HCT116 (cell line): ENCODE results near the gene PDLIM5.

Experiments used
- ATF3 ChIP-seq: IDR thresholded peaks from 2 replicates; pipeline ENCODE4 v1.6.1; 2012
- ELF1 ChIP-seq: IDR thresholded peaks from 2 replicates; pipeline ENCODE4 v1.6.1; 2012; ENCODE audit warnings: low read depth, borderline replicate concordance
- EZH2 ChIP-seq: fragments of 200-600 bp; sonication (generic); IDR thresholded peaks from 2 replicates; pipeline ENCODE4 v1.6.1; 2017; ENCODE audit warnings: antibody characterized with exemption, mixed run types
- FOSL1 ChIP-seq: IDR thresholded peaks from 2 replicates; pipeline ENCODE4 v1.6.1; 2012; ENCODE audit warnings: low read depth
- JUND ChIP-seq: IDR thresholded peaks from 2 replicates; pipeline ENCODE4 v1.6.1; 2012
- MAX ChIP-seq: IDR thresholded peaks from 2 replicates; pipeline ENCODE4 v1.6.1; 2012
- POLR2A ChIP-seq: IDR thresholded peaks from 2 replicates; pipeline ENCODE4 v1.7.0; 2011; ENCODE audit warnings: borderline replicate concordance; ENCODE audit not compliant: insufficient read depth, insufficient read length; ENCODE audit errors: extremely low read depth
- POLR2AphosphoS5 ChIP-seq: IDR thresholded peaks from 2 replicates; pipeline ENCODE4 v1.6.1; 2011; ENCODE audit warnings: mild to moderate bottlenecking, low read depth, low read length, moderate library complexity
- RAD21 ChIP-seq: IDR thresholded peaks from 2 replicates; pipeline ENCODE4 v1.6.1; 2012; ENCODE audit warnings: low read depth, mild to moderate bottlenecking
- ZFX ChIP-seq: fragments of 450-650 bp; IDR thresholded peaks from 2 replicates; pipeline ENCODE4 v1.6.1; 2017
- TF ChIP-seq, protein P1 (sequence below), 3 experiments: fragments of 200-600 bp in 1 of 3; sonication (generic) in 1 of 3; IDR thresholded peaks in 2 of 3; conservative IDR thresholded peaks in 1 of 3; 2 replicates each; pipeline ENCODE4 v1.5.1; 2012 to 2017; ENCODE audit warnings: low read depth in 2 of 3, low read length in 2 of 3, antibody characterized with exemption in 1 of 3, borderline replicate concordance in 1 of 3, control low read depth in 1 of 3, mild to moderate bottlenecking in 1 of 3, mixed read lengths in 1 of 3, mixed run types in 1 of 3, moderate library complexity in 1 of 3; ENCODE audit not compliant: insufficient read depth in 1 of 3
- TF ChIP-seq, protein P2 (sequence below): IDR thresholded peaks from 2 replicates; pipeline ENCODE4 v1.6.1; 2011; ENCODE audit warnings: mild to moderate bottlenecking, low read length, moderate library complexity; ENCODE audit not compliant: insufficient replicate concordance; ENCODE audit errors: extremely low read depth
- TF ChIP-seq, protein P3 (sequence below): IDR thresholded peaks from 2 replicates; pipeline ENCODE4 v1.6.1; 2012; ENCODE audit warnings: low read depth

GRCh38 chr4:94497690-94498089, 45.9 kb downstream of the PDLIM5 start:
- TF ChIP-seq ELF1 (no peak), JUND (no peak), POLR2A (no peak), ATF3 (no peak), POLR2AphosphoS5 (no peak), EZH2 (no peak), FOSL1 (no peak), MAX (no peak), RAD21 (no peak), ZFX (no peak)
- TF ChIP-seq, protein P1, sequence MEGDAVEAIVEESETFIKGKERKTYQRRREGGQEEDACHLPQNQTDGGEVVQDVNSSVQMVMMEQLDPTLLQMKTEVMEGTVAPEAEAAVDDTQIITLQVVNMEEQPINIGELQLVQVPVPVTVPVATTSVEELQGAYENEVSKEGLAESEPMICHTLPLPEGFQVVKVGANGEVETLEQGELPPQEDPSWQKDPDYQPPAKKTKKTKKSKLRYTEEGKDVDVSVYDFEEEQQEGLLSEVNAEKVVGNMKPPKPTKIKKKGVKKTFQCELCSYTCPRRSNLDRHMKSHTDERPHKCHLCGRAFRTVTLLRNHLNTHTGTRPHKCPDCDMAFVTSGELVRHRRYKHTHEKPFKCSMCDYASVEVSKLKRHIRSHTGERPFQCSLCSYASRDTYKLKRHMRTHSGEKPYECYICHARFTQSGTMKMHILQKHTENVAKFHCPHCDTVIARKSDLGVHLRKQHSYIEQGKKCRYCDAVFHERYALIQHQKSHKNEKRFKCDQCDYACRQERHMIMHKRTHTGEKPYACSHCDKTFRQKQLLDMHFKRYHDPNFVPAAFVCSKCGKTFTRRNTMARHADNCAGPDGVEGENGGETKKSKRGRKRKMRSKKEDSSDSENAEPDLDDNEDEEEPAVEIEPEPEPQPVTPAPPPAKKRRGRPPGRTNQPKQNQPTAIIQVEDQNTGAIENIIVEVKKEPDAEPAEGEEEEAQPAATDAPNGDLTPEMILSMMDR (IDR thresholded peaks at IDR 0.05 in 2 of 3, conservative IDR thresholded peaks at IDR 0.05 in 1 of 3; ENCODE audit: borderline replicate concordance in 1 of 3, insufficient read depth in 1 of 3, low read depth in 2 of 3, low read length in 2 of 3): no peak
- TF ChIP-seq, protein P2, sequence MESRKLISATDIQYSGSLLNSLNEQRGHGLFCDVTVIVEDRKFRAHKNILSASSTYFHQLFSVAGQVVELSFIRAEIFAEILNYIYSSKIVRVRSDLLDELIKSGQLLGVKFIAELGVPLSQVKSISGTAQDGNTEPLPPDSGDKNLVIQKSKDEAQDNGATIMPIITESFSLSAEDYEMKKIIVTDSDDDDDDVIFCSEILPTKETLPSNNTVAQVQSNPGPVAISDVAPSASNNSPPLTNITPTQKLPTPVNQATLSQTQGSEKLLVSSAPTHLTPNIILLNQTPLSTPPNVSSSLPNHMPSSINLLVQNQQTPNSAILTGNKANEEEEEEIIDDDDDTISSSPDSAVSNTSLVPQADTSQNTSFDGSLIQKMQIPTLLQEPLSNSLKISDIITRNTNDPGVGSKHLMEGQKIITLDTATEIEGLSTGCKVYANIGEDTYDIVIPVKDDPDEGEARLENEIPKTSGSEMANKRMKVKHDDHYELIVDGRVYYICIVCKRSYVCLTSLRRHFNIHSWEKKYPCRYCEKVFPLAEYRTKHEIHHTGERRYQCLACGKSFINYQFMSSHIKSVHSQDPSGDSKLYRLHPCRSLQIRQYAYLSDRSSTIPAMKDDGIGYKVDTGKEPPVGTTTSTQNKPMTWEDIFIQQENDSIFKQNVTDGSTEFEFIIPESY: no peak
- TF ChIP-seq, protein P3, sequence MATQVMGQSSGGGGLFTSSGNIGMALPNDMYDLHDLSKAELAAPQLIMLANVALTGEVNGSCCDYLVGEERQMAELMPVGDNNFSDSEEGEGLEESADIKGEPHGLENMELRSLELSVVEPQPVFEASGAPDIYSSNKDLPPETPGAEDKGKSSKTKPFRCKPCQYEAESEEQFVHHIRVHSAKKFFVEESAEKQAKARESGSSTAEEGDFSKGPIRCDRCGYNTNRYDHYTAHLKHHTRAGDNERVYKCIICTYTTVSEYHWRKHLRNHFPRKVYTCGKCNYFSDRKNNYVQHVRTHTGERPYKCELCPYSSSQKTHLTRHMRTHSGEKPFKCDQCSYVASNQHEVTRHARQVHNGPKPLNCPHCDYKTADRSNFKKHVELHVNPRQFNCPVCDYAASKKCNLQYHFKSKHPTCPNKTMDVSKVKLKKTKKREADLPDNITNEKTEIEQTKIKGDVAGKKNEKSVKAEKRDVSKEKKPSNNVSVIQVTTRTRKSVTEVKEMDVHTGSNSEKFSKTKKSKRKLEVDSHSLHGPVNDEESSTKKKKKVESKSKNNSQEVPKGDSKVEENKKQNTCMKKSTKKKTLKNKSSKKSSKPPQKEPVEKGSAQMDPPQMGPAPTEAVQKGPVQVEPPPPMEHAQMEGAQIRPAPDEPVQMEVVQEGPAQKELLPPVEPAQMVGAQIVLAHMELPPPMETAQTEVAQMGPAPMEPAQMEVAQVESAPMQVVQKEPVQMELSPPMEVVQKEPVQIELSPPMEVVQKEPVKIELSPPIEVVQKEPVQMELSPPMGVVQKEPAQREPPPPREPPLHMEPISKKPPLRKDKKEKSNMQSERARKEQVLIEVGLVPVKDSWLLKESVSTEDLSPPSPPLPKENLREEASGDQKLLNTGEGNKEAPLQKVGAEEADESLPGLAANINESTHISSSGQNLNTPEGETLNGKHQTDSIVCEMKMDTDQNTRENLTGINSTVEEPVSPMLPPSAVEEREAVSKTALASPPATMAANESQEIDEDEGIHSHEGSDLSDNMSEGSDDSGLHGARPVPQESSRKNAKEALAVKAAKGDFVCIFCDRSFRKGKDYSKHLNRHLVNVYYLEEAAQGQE: no peak
